GM18861 (cell line): ENCODE results near the gene RAB44.
A peak's percentile ranks its signal among the peaks of the same experiment; 100 is the strongest.
"Not testable (repeated sequence)": the region's sequence is repeated elsewhere in the genome, so short reads cannot be mapped to it uniquely, and the experiment has no call there.

Experiments
- ATAC-seq: cut with Tn5 transposase; IDR thresholded peaks from one replicate; pipeline ENCODE4 v1.9.1; 2021; ENCODE audit not compliant: unreplicated experiment

Gene RAB44

GRCh38 chr6:36697481-36697903 lies at the start of gene RAB44:
TSS of gene RAB44 (plus strand) at chr6:36697826. CDS start at chr6:36704236, 6,410 bp downstream.
- no peak for ATAC-seq

- no peak for ATAC-seq
These were observed 48.5 kb upstream of the RAB44 start for GRCh38 chr6:36649086-36649485.

GRCh38 chr6:36649701-36650484 lies 47.7 kb upstream of the RAB44 start:
- no peak for ATAC-seq

- peak; percentile 75 for ATAC-seq
These were observed 46.7 kb upstream of the RAB44 start for GRCh38 chr6:36650848-36651478.

GRCh38 chr6:36651659-36652379 lies 45.8 kb upstream of the RAB44 start:
- ATAC-seq, result no peak

- not testable (repeated sequence) for ATAC-seq
These were observed 43.2 kb upstream of the RAB44 start for GRCh38 chr6:36654469-36654868.

- no peak for ATAC-seq
These were observed 42.4 kb upstream of the RAB44 start for GRCh38 chr6:36655085-36655724.

GRCh38 chr6:36656441-36656840 lies 41.2 kb upstream of the RAB44 start:
- no peak for ATAC-seq

GRCh38 chr6:36657271-36657670 lies 40.4 kb upstream of the RAB44 start:
- no peak for ATAC-seq

GRCh38 chr6:36657942-36658544 lies 39.6 kb upstream of the RAB44 start:
- ATAC-seq, result no peak

GRCh38 chr6:36659271-36659670 lies 38.4 kb upstream of the RAB44 start:
- ATAC-seq, result no peak

GRCh38 chr6:36660771-36661471 lies 36.7 kb upstream of the RAB44 start:
- ATAC-seq, result no peak

- ATAC-seq, result no peak
These were observed 35.2 kb upstream of the RAB44 start for GRCh38 chr6:36662380-36662779.

- ATAC-seq, result no peak
These were observed 34.8 kb upstream of the RAB44 start for GRCh38 chr6:36662827-36663256.

- ATAC-seq, result no peak
These were observed 33.9 kb upstream of the RAB44 start for GRCh38 chr6:36663504-36664446.

- ATAC-seq, result no peak
These were observed 32.4 kb upstream of the RAB44 start for GRCh38 chr6:36665180-36665579.

GRCh38 chr6:36666287-36666686 lies 31.3 kb upstream of the RAB44 start:
- ATAC-seq, result no peak

GRCh38 chr6:36666826-36667591 lies 30.6 kb upstream of the RAB44 start:
- ATAC-seq, result peak; percentile 63
